ENCODE data around the gene C1QL2.

Gene C1QL2

GRCh38 chr2:119158563-119159347, at the start of gene C1QL2:
Gene C1QL2 (minus strand): TSS chr2:119158751. CDS start chr2:119158269, 482 bp downstream.
- no peak for DNase-seq (ENCODE audit: low read depth in 2 of 2)

GRCh38 chr2:119207447-119207846, 48.9 kb upstream of the C1QL2 start:
- no peak for DNase-seq (ENCODE audit: low read depth in 2 of 2)

GRCh38 chr2:119206201-119206600, 47.6 kb upstream of the C1QL2 start:
- no peak for DNase-seq (ENCODE audit: low read depth in 2 of 2)

- no peak for DNase-seq (ENCODE audit: low read depth in 2 of 2)
Measured at GRCh38 chr2:119205001-119205706, 46.6 kb upstream of the C1QL2 start.

GRCh38 chr2:119204525-119204924, 46.0 kb upstream of the C1QL2 start:
- DNase-seq (ENCODE audit: low read depth in 2 of 2) = no peak

- no peak for DNase-seq (ENCODE audit: low read depth in 2 of 2)
Measured at GRCh38 chr2:119202610-119203310, 44.2 kb upstream of the C1QL2 start.

- no peak for DNase-seq (ENCODE audit: low read depth in 2 of 2)
Measured at GRCh38 chr2:119201815-119202214, 43.3 kb upstream of the C1QL2 start.

- no peak for DNase-seq (ENCODE audit: low read depth in 2 of 2)
Measured at GRCh38 chr2:119198240-119198840, 39.8 kb upstream of the C1QL2 start.

GRCh38 chr2:119197529-119198239, 39.1 kb upstream of the C1QL2 start:
- no peak for DNase-seq (ENCODE audit: low read depth in 2 of 2)

- DNase-seq (ENCODE audit: low read depth in 2 of 2) = no peak
Measured at GRCh38 chr2:119197126-119197405, 38.5 kb upstream of the C1QL2 start.

GRCh38 chr2:119196301-119197125, 38.0 kb upstream of the C1QL2 start:
- no peak for DNase-seq (ENCODE audit: low read depth in 2 of 2)

- DNase-seq (ENCODE audit: low read depth in 2 of 2) = no peak
Measured at GRCh38 chr2:119195887-119196286, 37.3 kb upstream of the C1QL2 start.

GRCh38 chr2:119195001-119195400, 36.5 kb upstream of the C1QL2 start:
- no peak for DNase-seq (ENCODE audit: low read depth in 2 of 2)

- DNase-seq (ENCODE audit: low read depth in 2 of 2) = no peak
Measured at GRCh38 chr2:119192893-119193292, 34.3 kb upstream of the C1QL2 start.

- DNase-seq (ENCODE audit: low read depth in 2 of 2) = no peak
Measured at GRCh38 chr2:119190321-119191111, 32.0 kb upstream of the C1QL2 start.

- DNase-seq (ENCODE audit: low read depth in 2 of 2) = no peak
Measured at GRCh38 chr2:119184512-119184911, 26.0 kb upstream of the C1QL2 start.

GRCh38 chr2:119181791-119182445, 23.4 kb upstream of the C1QL2 start:
- no peak for DNase-seq (ENCODE audit: low read depth in 2 of 2)

- no peak for DNase-seq (ENCODE audit: low read depth in 2 of 2)
Measured at GRCh38 chr2:119181391-119181790, 22.8 kb upstream of the C1QL2 start.

- no peak for DNase-seq (ENCODE audit: low read depth in 2 of 2)
Measured at GRCh38 chr2:119180892-119181291, 22.3 kb upstream of the C1QL2 start.

GRCh38 chr2:119179991-119180390, 21.4 kb upstream of the C1QL2 start:
- no peak for DNase-seq (ENCODE audit: low read depth in 2 of 2)
